HG02678 (cell line): Measurements from ENCODE around the gene ATG5.

ENCODE experiments used
- ATAC-seq: cut with Tn5 transposase; IDR thresholded peaks from one replicate; pipeline ENCODE4 v1.9.1; 2021; ENCODE audit warnings: mild to moderate bottlenecking, moderate library complexity; ENCODE audit not compliant: unreplicated experiment

The ATG5 gene

GRCh38 chr6:106134906-106135634, 190.5 kb downstream of the ATG5 start:
- no peak for ATAC-seq
